ENCODE data around the gene INO80D.

GRCh38 chr2:206080927-206081326 lies 5.0 kb downstream of the INO80D start:
- TF ChIP-seq ZNF560 (tag by site-specific recombination; IDR thresholded peaks at IDR 0.05; ENCODE audit: borderline replicate concordance) (no peak), ZNF274 (IDR thresholded peaks at IDR 0.05; ENCODE audit: low read length) (no peak), ZNF274 (tag by site-specific recombination; IDR thresholded peaks at IDR 0.05; ENCODE audit: borderline replicate concordance) (no peak), REST (tag by site-specific recombination; IDR thresholded peaks at IDR 0.05) (no peak), CTCF (tag by site-specific recombination; IDR thresholded peaks at IDR 0.05) (no peak)

All from HEK293 (cell line).